H1 (cell line): Measurements from ENCODE around the gene CISTR. TPM values are rescaled to one million over a fixed set of nuclear protein-coding genes. Genes with fewer than 3 reads are reported as not detected.

Source experiments
- CTCF ChIA-PET: fragments of 300-600 bp; sonication (Branson Sonifier 250); formaldehyde crosslinking; loops from one replicate; lab custom pipeline; 2021; ENCODE audit not compliant: partially characterized antibody; lab: Charles Lee
- POLR2A ChIA-PET: fragments of 300-600 bp; sonication (Branson Sonifier 250); formaldehyde crosslinking; loops from one replicate; lab custom pipeline; 2021; ENCODE audit warnings: inconsistent platforms; ENCODE audit not compliant: partially characterized antibody; lab: Charles Lee
- DNase-seq, 2 experiments: peaks; one replicate each; pipeline versions ENCODE4 v3.0.0 to v3.0.0-alpha.2; 2010 to 2022; ENCODE audit warnings: low spot score in 2 of 2, low read depth in 1 of 2, mixed read lengths in 1 of 2
- FAIRE-seq: peaks from 2 replicates; lab custom pipeline; 2011; peaks lifted over from hg19 to GRCh38; lab: Jason Lieb, UNC
- H2AFZ ChIP-seq: 2 replicates; pipeline ENCODE4 v1.8.1; 2012; ENCODE audit warnings: low read length, inconsistent platforms
- H2AK5ac ChIP-seq: 2 replicates; pipeline ENCODE4 v1.6.1; 2013; ENCODE audit warnings: low read depth, low read length
- H2BK120ac ChIP-seq: replicated peaks from 2 replicates; pipeline ENCODE3; 2013; ENCODE audit warnings: low read depth, low read length, inconsistent platforms
- H2BK12ac ChIP-seq: 2 replicates; pipeline ENCODE4 v1.6.1; 2013; ENCODE audit warnings: low read depth, low read length
- H2BK15ac ChIP-seq: 2 replicates; pipeline ENCODE4 v1.6.1; 2013; ENCODE audit warnings: low read length
- H2BK20ac ChIP-seq: 2 replicates; pipeline ENCODE4 v1.6.1; 2013; ENCODE audit warnings: low read length
- H2BK5ac ChIP-seq: 2 replicates; pipeline ENCODE4 v1.6.1; 2013; ENCODE audit warnings: low read depth, low read length
- H3K14ac ChIP-seq: 2 replicates; pipeline ENCODE4 v1.6.1; 2013; ENCODE audit warnings: inconsistent platforms; ENCODE audit not compliant: insufficient read length
- H3K18ac ChIP-seq: 2 replicates; pipeline ENCODE4 v1.6.1; 2013; ENCODE audit warnings: low read length; ENCODE audit errors: extremely low read depth
- H3K23ac ChIP-seq: 2 replicates; pipeline ENCODE4 v1.6.1; 2013; ENCODE audit warnings: inconsistent platforms; ENCODE audit not compliant: insufficient read length
- H3K23me2 ChIP-seq: 2 replicates; pipeline ENCODE4 v1.6.1; 2013; ENCODE audit warnings: low read depth, low read length
- H3K27ac ChIP-seq: 2 replicates; pipeline ENCODE4 v1.6.1; 2011; ENCODE audit warnings: low read depth, low read length, inconsistent platforms
- H3K27me3 ChIP-seq, 4 experiments: replicated peaks in 1 of 4; 1 replicate in 1 of 4; 2 replicates in 3 of 4; pipeline versions ENCODE4 v1.6.1 to v1.8.1; 2011 to 2013; ENCODE audit warnings: low read length in 3 of 4, mild to moderate bottlenecking in 3 of 4, inconsistent platforms in 2 of 4, mixed read lengths in 2 of 4, moderate library complexity in 1 of 4; ENCODE audit not compliant: control insufficient read depth in 3 of 4, insufficient read depth in 3 of 4; ENCODE audit errors: extremely low read depth in 1 of 4
- H3K36me3 ChIP-seq, 4 experiments: 2 replicates each; pipeline versions ENCODE4 v1.6.1 to v1.8.1; 2011 to 2013; ENCODE audit warnings: mild to moderate bottlenecking in 4 of 4, low read length in 3 of 4, moderate library complexity in 2 of 4, control low read depth in 1 of 4, inconsistent platforms in 1 of 4; ENCODE audit not compliant: insufficient read depth in 4 of 4, control insufficient read depth in 2 of 4
- H3K4ac ChIP-seq: replicated peaks from 2 replicates; pipeline ENCODE3; 2013; ENCODE audit warnings: low read length, low read depth, mixed read lengths, inconsistent platforms; ENCODE audit not compliant: insufficient read length
- H3K4me1 ChIP-seq, 4 experiments: replicated peaks in 1 of 4; 1 replicate in 1 of 4; 2 replicates in 3 of 4; pipeline versions ENCODE4 v1.6.1 to v1.8.1; 2011 to 2013; ENCODE audit warnings: low read length in 3 of 4, inconsistent platforms in 2 of 4, mixed read lengths in 1 of 4; ENCODE audit not compliant: insufficient read depth in 4 of 4, control insufficient read depth in 3 of 4
- H3K4me2 ChIP-seq, 2 experiments: 2 replicates each; pipeline versions ENCODE4 v1.6.1 to v1.8.1; 2011 to 2013; ENCODE audit warnings: low read depth in 2 of 2, low read length in 2 of 2, control low read depth in 1 of 2, inconsistent platforms in 1 of 2, mild to moderate bottlenecking in 1 of 2; ENCODE audit not compliant: insufficient read depth in 1 of 2
- H3K4me3 ChIP-seq, 4 experiments: fragments of 200-600, 300-600 bp in 1 of 4; sonication (generic), shearing (Covaris generic), sonication (Bioruptor Twin) in 1 of 4; 2 replicates each; pipeline versions ENCODE4 v1.5.1 to v1.8.1; 2011 to 2016; ENCODE audit warnings: low read length in 4 of 4, low read depth in 3 of 4, control low read depth in 2 of 4, inconsistent platforms in 2 of 4, mild to moderate bottlenecking in 2 of 4, mixed read lengths in 1 of 4, moderate library complexity in 1 of 4; ENCODE audit not compliant: insufficient read depth in 2 of 4; ENCODE audit errors: extremely low read depth in 1 of 4
- H3K56ac ChIP-seq: replicated peaks from 2 replicates; pipeline ENCODE3; 2013; ENCODE audit warnings: low read depth, mild to moderate bottlenecking, mixed read lengths, low read length, inconsistent platforms; ENCODE audit not compliant: insufficient read length
- H3K79me1 ChIP-seq: 2 replicates; pipeline ENCODE4 v1.6.1; 2013; ENCODE audit warnings: low read depth, low read length, control low read depth
- H3K79me2 ChIP-seq, 2 experiments: 2 replicates each; pipeline versions ENCODE4 v1.6.1 to v1.8.1; 2012 to 2013; ENCODE audit warnings: low read length in 2 of 2, mild to moderate bottlenecking in 2 of 2, inconsistent platforms in 1 of 2; ENCODE audit not compliant: insufficient read depth in 2 of 2, control insufficient read depth in 1 of 2
- H3K9ac ChIP-seq, 4 experiments: replicated peaks in 1 of 4; 1 replicate in 1 of 4; 2 replicates in 3 of 4; pipeline versions ENCODE4 v1.6.1 to v1.8.1; 2011 to 2013; ENCODE audit warnings: low read depth in 3 of 4, low read length in 3 of 4, control low read depth in 2 of 4, mild to moderate bottlenecking in 2 of 4, moderate library complexity in 2 of 4, inconsistent platforms in 1 of 4; ENCODE audit errors: extremely low read depth in 1 of 4
- H3K9me3 ChIP-seq, 2 experiments: 2 replicates each; pipeline versions ENCODE4 v1.6.1 to v1.8.1; 2012 to 2013; ENCODE audit warnings: mild to moderate bottlenecking in 2 of 2, moderate library complexity in 2 of 2, control low read depth in 1 of 2, inconsistent platforms in 1 of 2, low read depth in 1 of 2, low read length in 1 of 2, mixed read lengths in 1 of 2; ENCODE audit not compliant: insufficient read depth in 2 of 2
- H4K20me1 ChIP-seq, 2 experiments: replicated peaks in 1 of 2; 2 replicates each; pipeline versions ENCODE3 to v1.8.1; 2011 to 2013; ENCODE audit warnings: inconsistent platforms in 2 of 2, low read length in 2 of 2, mild to moderate bottlenecking in 1 of 2; ENCODE audit not compliant: insufficient read depth in 2 of 2, control insufficient read depth in 1 of 2
- H4K5ac ChIP-seq: 2 replicates; pipeline ENCODE4 v1.6.1; 2013; ENCODE audit warnings: low read length, low read depth, mixed read lengths, inconsistent platforms; ENCODE audit not compliant: insufficient read length
- H4K8ac ChIP-seq: 2 replicates; pipeline ENCODE4 v1.8.0; 2013; ENCODE audit warnings: mild to moderate bottlenecking, moderate library complexity, low read length, inconsistent platforms; ENCODE audit not compliant: insufficient read depth; ENCODE audit errors: extremely low read depth
- H4K91ac ChIP-seq: replicated peaks from 2 replicates; pipeline ENCODE3; 2013; ENCODE audit warnings: low read length, mixed read lengths, inconsistent platforms; ENCODE audit not compliant: insufficient read length
- ASH2L ChIP-seq: fragments of 200-600, 300-600 bp; sonication (generic); IDR thresholded peaks from one replicate; pipeline ENCODE4 v1.7.1; 2017; ENCODE audit warnings: low read length
- ATF2 ChIP-seq: IDR thresholded peaks from 2 replicates; pipeline ENCODE4 v1.6.1; 2012; ENCODE audit warnings: low read length, inconsistent platforms
- CBX8 ChIP-seq: fragments of 300-800, 300-1000 bp; sonication (generic); IDR thresholded peaks from 2 replicates; pipeline ENCODE4 v1.7.1; 2016; ENCODE audit warnings: low read depth, low read length, borderline replicate concordance
- CEBPB ChIP-seq: IDR thresholded peaks from 2 replicates; pipeline ENCODE4 v1.6.1; 2012; ENCODE audit warnings: low read depth, low read length
- EP300 ChIP-seq, 2 experiments: IDR thresholded peaks; 1 replicate in 1 of 2; 2 replicates in 1 of 2; pipeline ENCODE4 v1.6.1; 2011 to 2012; ENCODE audit warnings: low read depth in 2 of 2, low read length in 2 of 2, mild to moderate bottlenecking in 2 of 2, borderline replicate concordance in 1 of 2, inconsistent platforms in 1 of 2, moderate library complexity in 1 of 2
- KDM5A ChIP-seq: fragments of 200-600 bp; IDR thresholded peaks from 2 replicates; pipeline ENCODE4 v1.7.1; 2012; ENCODE audit warnings: mild to moderate bottlenecking, low read length, inconsistent platforms, mixed read lengths
- NANOG ChIP-seq: IDR thresholded peaks from 2 replicates; pipeline ENCODE4 v1.6.1; 2011; ENCODE audit warnings: low read length, low read depth, mild to moderate bottlenecking, inconsistent platforms; ENCODE audit not compliant: insufficient read depth, poor library complexity, severe bottlenecking
- RXRA ChIP-seq: IDR thresholded peaks from 2 replicates; pipeline ENCODE4 v1.6.1; 2011; ENCODE audit warnings: low read depth, mild to moderate bottlenecking, low read length, moderate library complexity; ENCODE audit not compliant: insufficient read depth
- TAF1 ChIP-seq: IDR thresholded peaks from 2 replicates; pipeline ENCODE4 v1.6.1; 2011; ENCODE audit warnings: mild to moderate bottlenecking, low read depth, low read length
- TCF12 ChIP-seq: IDR thresholded peaks from 2 replicates; pipeline ENCODE4 v1.6.1; 2011; ENCODE audit warnings: low read depth, mild to moderate bottlenecking, low read length
- WGBS, 2 experiments: shearing (Covaris generic) in 1 of 2; methylation state at CpG; one replicate each; pipeline versions ENCODE4 v1.1.6 to v1.1.7; 2013 to 2015; ENCODE audit warnings: low lambda C conversion rate in 2 of 2, mixed read lengths in 2 of 2, inconsistent platforms in 1 of 2, low coverage in 1 of 2, missing lambda C conversion rate in 1 of 2; ENCODE audit not compliant: insufficient replicate concordance in 2 of 2, insufficient coverage in 1 of 2, insufficient read length in 1 of 2; ENCODE audit errors: extremely low coverage in 1 of 2, missing lambda C conversion rate in 1 of 2; 5-methylcytosine and 5-hydroxymethylcytosine counted together
- polyA plus RNA-seq, 7 experiments: library from polyadenylated mRNA; depleted of rRNA in 3 of 7; stranded (reverse) in 5 of 7; unstranded in 2 of 7; fragments of >200 nt in 5 of 7; fragments of 200-250 nt in 2 of 7; gene quantifications; 1 replicate in 5 of 7; 2 replicates in 1 of 7; 4 replicates in 1 of 7; pipeline versions ENCODE4 v1.2.1 to v1.2.3, GENCODE V29; 2011 to 2013; ENCODE audit warnings: missing spikeins in 2 of 7, mixed read lengths in 2 of 7
- total RNA-seq: library from RNA; stranded (reverse); fragmentation: NEBNext Ultra II Directional; extraction: Animal tissue kit (Norgen Biotek cat#: 25700); gene quantifications from 2 replicates; pipeline ENCODE4 v1.2.1, GENCODE V29; 2021
- TF ChIP-seq, protein P1 (sequence below): IDR thresholded peaks from 2 replicates; pipeline ENCODE4 v1.6.1; 2011; ENCODE audit warnings: low read depth, mild to moderate bottlenecking, low read length; ENCODE audit not compliant: insufficient read depth

The CISTR gene
- total and polyA plus RNA-seq, 2 of the 8 experiments (the other 6 are each of a cell fraction or from before 2014, with no cell fraction given), result not detected

GRCh38 chr12:53747095-53747494, 4.7 kb downstream of the CISTR start:
- H2AK5ac ChIP-seq, result no peak overlapping the region
- H4K91ac ChIP-seq, result no peak overlapping the region
- H4K8ac ChIP-seq, result no peak overlapping the region
- peaks cover 47 to 82% (median 61%) of the 10 kb centered on the region in 4 experiments for H3K27me3 ChIP-seq
- ChIA-PET CTCF (interaction anchor here (0.9 to 21.0 kb wide), 36 partner anchors 9 to 399 kb away, joined by 3 to 531 read pairs (median 5); partner anchors contain the start of genes ATP5MC2, CALCOCO1 and HOXC6), POLR2A (interaction anchor here (0.5 to 1.5 kb wide), 5 partner anchors 10 to 265 kb away, joined by 3 to 4 read pairs (median 3); partner anchors contain the start of gene HOXC8)
- no peak overlapping the region for H2AFZ ChIP-seq
- H3K4me3 ChIP-seq, result no peak overlapping the region
- no peak overlapping the region for H3K14ac ChIP-seq
- H3K9me3 ChIP-seq, result no peaks in the 10 kb centered on the region
- H2BK12ac ChIP-seq, result no peak overlapping the region
- DNase-seq, result no peak
- no peak overlapping the region for H3K9ac ChIP-seq
- no peak overlapping the region for H3K4ac ChIP-seq
- no peak overlapping the region for H2BK120ac ChIP-seq
- H3K23ac ChIP-seq, result no peak overlapping the region
- H3K4me2 ChIP-seq, result no peak overlapping the region
- no peak overlapping the region for H3K56ac ChIP-seq
- WGBS, 2 experiments, result 62% methylated on average over 4 of the region's 5 CpGs; no CpG with 5 or more reads in 1 of the 2 experiments
- H4K20me1 ChIP-seq, result peaks cover 0 to 3% of the 10 kb centered on the region in 2 experiments
- H4K5ac ChIP-seq, result no peak overlapping the region
- peaks cover 11% of the 10 kb centered on the region; the same call in 1 of the 2 replicates for H3K23me2 ChIP-seq
- no peaks in the 10 kb centered on the region for H3K79me2 ChIP-seq
- H3K36me3 ChIP-seq, result no peaks in the 10 kb centered on the region
- no peak overlapping the region for H3K27ac ChIP-seq
- no peak overlapping the region for H2BK5ac ChIP-seq
- no peaks in the 10 kb centered on the region for H3K79me1 ChIP-seq
- no peak overlapping the region for H2BK20ac ChIP-seq
- no peak overlapping the region for H3K18ac ChIP-seq
- no peak overlapping the region for H2BK15ac ChIP-seq
- FAIRE-seq, result no peak
- peaks cover 0 to 24% (median 6%) of the 10 kb centered on the region in 4 experiments; a peak in 5 of 7 replicates for H3K4me1 ChIP-seq
- TF ChIP-seq TCF12 (no peak), KDM5A (no peak), ASH2L (no peak), ATF2 (no peak), EP300 (IDR thresholded peaks at IDR 0.05; ENCODE audit: borderline replicate concordance in 1 of 2, low read depth in 2 of 2, low read length in 2 of 2) (no peak), RXRA (no peak), TAF1 (no peak), CEBPB (no peak), NANOG (no peak), CBX8 (no peak)
- TF ChIP-seq, protein P1, sequence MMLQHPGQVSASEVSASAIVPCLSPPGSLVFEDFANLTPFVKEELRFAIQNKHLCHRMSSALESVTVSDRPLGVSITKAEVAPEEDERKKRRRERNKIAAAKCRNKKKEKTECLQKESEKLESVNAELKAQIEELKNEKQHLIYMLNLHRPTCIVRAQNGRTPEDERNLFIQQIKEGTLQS, result no peak
